Breast epithelium (tissue), 3 donors: ENCODE data around the gene SDK1.

Experiments
- CTCF ChIP-seq, 3 donors: fragments of 450-650 bp; IDR thresholded peaks; one replicate each; pipeline ENCODE4 v1.5.1; 2016 to 2017; ENCODE audit warnings: antibody characterized with exemption in 3 of 3, mild to moderate bottlenecking in 3 of 3, moderate library complexity in 3 of 3
- POLR2A ChIP-seq: fragments of 450-650 bp; IDR thresholded peaks from one replicate; pipeline ENCODE4 v1.6.1; 2016; ENCODE audit warnings: antibody characterized with exemption, mild to moderate bottlenecking, moderate library complexity

DNA sequence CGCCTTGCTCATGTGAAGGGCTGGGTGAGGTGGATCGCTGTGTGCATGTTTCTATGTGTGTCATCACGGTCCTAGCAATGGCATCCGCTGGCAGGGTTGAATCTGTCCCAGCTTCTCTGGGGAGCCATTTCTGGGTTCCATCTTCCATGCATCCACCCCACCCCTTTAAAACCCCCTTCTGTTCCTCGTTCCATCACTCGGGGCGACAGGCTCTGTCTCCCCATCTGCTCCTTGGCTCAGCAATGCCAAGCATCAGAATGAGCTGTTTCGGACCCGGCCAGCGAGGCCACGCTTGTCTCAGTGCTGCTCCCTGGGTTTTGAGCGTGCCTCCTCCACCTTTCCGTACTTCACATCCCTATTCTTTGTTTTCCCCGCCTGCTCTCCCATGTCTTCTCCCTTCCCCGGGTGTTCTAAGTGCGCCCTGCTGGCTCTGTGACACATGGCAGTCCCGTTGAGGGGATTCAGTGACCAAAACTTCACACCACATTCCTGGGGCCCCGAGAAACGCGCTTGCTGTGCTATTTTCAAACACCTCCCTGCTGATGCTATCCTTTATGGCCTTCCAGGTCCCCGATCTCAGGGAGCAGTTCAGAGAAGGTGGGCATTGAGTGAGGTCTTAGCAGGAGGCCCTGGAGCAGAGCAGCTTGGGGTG, 827.0 kb downstream of the SDK1 start:
- TF ChIP-seq CTCF (IDR thresholded peaks at IDR 0.05): no peak
- TF ChIP-seq POLR2A: no peak
